ENCODE results near the gene ZFPL1. TPM values are rescaled to one million over a fixed set of nuclear protein-coding genes. Genes with fewer than 3 reads are reported as not detected.

ZFPL1 gene
- total RNA-seq, 2 experiments from 2014 or later: 38.4 to 43.9 TPM

GRCh38 chr11:65077451-65077850 lies 6.6 kb upstream of the ZFPL1 start:
- H3K4me2 ChIP-seq (ENCODE audit: low read length): peak overlapping the region; percentile 68; the same call in 1 of the 2 replicates
- intact Hi-C loops (cut with micrococcal nuclease; ENCODE audit: unreplicated experiment): no loop called here
- TF ChIP-seq EZH2phosphoT487 (IDR thresholded peaks at IDR 0.05; ENCODE audit: borderline replicate concordance, low read depth, low read length) (no peak), CTCF (conservative IDR thresholded peaks at IDR 0.05; ENCODE audit: low read length) (no peak)
- CTCF ChIA-PET (ENCODE audit: unreplicated experiment): no interaction called here
- peaks cover 49% of the 10 kb centered on the region for H3K4me1 ChIP-seq (ENCODE audit: insufficient read depth, low read length, poor library complexity, severe bottlenecking)
- no peak overlapping the region for H2AFZ ChIP-seq (ENCODE audit: low read length)
- H3K4me3 ChIP-seq (ENCODE audit: low read depth, low read length, poor library complexity, severe bottlenecking): no peak overlapping the region
- no peaks in the 10 kb centered on the region for H3K9me3 ChIP-seq (ENCODE audit: low read length)
- peaks cover 78% of the 10 kb centered on the region for H3K36me3 ChIP-seq (ENCODE audit: insufficient read depth, low read length)
- peaks cover 51% of the 10 kb centered on the region for H3K79me2 ChIP-seq (ENCODE audit: insufficient read depth, low read depth, low read length)
- peaks cover 5% of the 10 kb centered on the region; the same call in 1 of the 2 replicates for H4K20me1 ChIP-seq (ENCODE audit: insufficient read depth, low read length)
- POLR2A ChIA-PET: no interaction called here
- no peaks in the 10 kb centered on the region for H3K9me2 ChIP-seq (ENCODE audit: insufficient read depth, low read length)
- BruUV-seq (replicated peaks): TSS peak; percentile 25
- no peak overlapping the region for H3K27ac ChIP-seq (ENCODE audit: low read depth, low read length, poor library complexity, severe bottlenecking)
- peak; percentile 34 for DNase-seq (ENCODE audit: low spot score)

GRCh38 chr11:65078151-65078550 lies 5.9 kb upstream of the ZFPL1 start:
- Histone ChIP-seq H3K9me2 (ENCODE audit: insufficient read depth, low read length) (no peaks in the 10 kb centered on the region), H3K9me3 (ENCODE audit: low read length) (no peaks in the 10 kb centered on the region), H3K4me1 (ENCODE audit: insufficient read depth, low read length, poor library complexity, severe bottlenecking) (peaks cover 51% of the 10 kb centered on the region), H3K4me3 (ENCODE audit: low read depth, low read length, poor library complexity, severe bottlenecking) (peak overlapping the region; percentile 38), H3K79me2 (ENCODE audit: insufficient read depth, low read depth, low read length) (peaks cover 58% of the 10 kb centered on the region), H3K36me3 (ENCODE audit: insufficient read depth, low read length) (peaks cover 85% of the 10 kb centered on the region), H3K27ac (ENCODE audit: low read depth, low read length, poor library complexity, severe bottlenecking) (peak overlapping the region; percentile 60), H3K4me2 (ENCODE audit: low read length) (peak overlapping the region; percentile 68), H2AFZ (ENCODE audit: low read length) (no peak overlapping the region), H4K20me1 (ENCODE audit: insufficient read depth, low read length) (peaks cover 11% of the 10 kb centered on the region)
- BruUV-seq (replicated peaks): no TSS peak
- intact Hi-C loops (cut with micrococcal nuclease; ENCODE audit: unreplicated experiment): no loop called here
- DNase-seq (ENCODE audit: low spot score): peak; percentile 71
- TF ChIP-seq EZH2phosphoT487 (IDR thresholded peaks at IDR 0.05; ENCODE audit: borderline replicate concordance, low read depth, low read length) (no peak), CTCF (conservative IDR thresholded peaks at IDR 0.05; ENCODE audit: low read length) (peak; percentile 81)
- ChIA-PET POLR2A (no interaction called here), CTCF (ENCODE audit: unreplicated experiment) (interaction anchor here (1.0 kb wide), 1 partner anchor 65 kb away, joined by 4 read pairs; no protein-coding TSS in a partner anchor)

GRCh38 chr11:65078786-65079342 lies 5.2 kb upstream of the ZFPL1 start:
- intact Hi-C loops (cut with micrococcal nuclease; ENCODE audit: unreplicated experiment): no loop called here
- no peaks in the 10 kb centered on the region for H3K9me3 ChIP-seq (ENCODE audit: low read length)
- DNase-seq (ENCODE audit: low spot score): no peak
- no peaks in the 10 kb centered on the region for H3K9me2 ChIP-seq (ENCODE audit: insufficient read depth, low read length)
- peak overlapping the region; percentile 60 for H3K27ac ChIP-seq (ENCODE audit: low read depth, low read length, poor library complexity, severe bottlenecking)
- no peak overlapping the region for H2AFZ ChIP-seq (ENCODE audit: low read length)
- peaks cover 12% of the 10 kb centered on the region for H4K20me1 ChIP-seq (ENCODE audit: insufficient read depth, low read length)
- H3K4me1 ChIP-seq (ENCODE audit: insufficient read depth, low read length, poor library complexity, severe bottlenecking): peaks cover 51% of the 10 kb centered on the region
- H3K4me3 ChIP-seq (ENCODE audit: low read depth, low read length, poor library complexity, severe bottlenecking): peak overlapping the region; percentile 38
- CTCF ChIA-PET (ENCODE audit: unreplicated experiment): interaction anchor here (1.0 kb wide), 1 partner anchor 66 kb away, joined by 4 read pairs; no protein-coding TSS in a partner anchor
- H3K36me3 ChIP-seq (ENCODE audit: insufficient read depth, low read length): peaks cover 89% of the 10 kb centered on the region
- no peak for TF ChIP-seq EZH2phosphoT487 (IDR thresholded peaks at IDR 0.05; ENCODE audit: borderline replicate concordance, low read depth, low read length)
- peak overlapping the region; percentile 68 for H3K4me2 ChIP-seq (ENCODE audit: low read length)
- BruUV-seq (replicated peaks): no TSS peak
- peaks cover 65% of the 10 kb centered on the region for H3K79me2 ChIP-seq (ENCODE audit: insufficient read depth, low read depth, low read length)
- POLR2A ChIA-PET: no interaction called here
